Keratinocyte (primary cell): ENCODE data around the gene MFNG. TPM values are rescaled to one million over a fixed set of nuclear protein-coding genes. Genes with fewer than 3 reads are reported as not detected.

Source experiments
- DNase-seq: peaks from one replicate; pipeline ENCODE4 v3.0.0-alpha.2; 2011; ENCODE audit warnings: low read depth, missing footprints, low spot score
- FAIRE-seq: peaks from 2 replicates; lab custom pipeline; 2011; peaks lifted over from hg19 to GRCh38; lab: Jason Lieb, UNC
- H2AFZ ChIP-seq: 2 replicates; pipeline ENCODE4 v1.6.0; 2012; ENCODE audit warnings: low read length, control low read depth, inconsistent platforms; ENCODE audit not compliant: control insufficient read depth
- H3K27ac ChIP-seq: 2 replicates; pipeline ENCODE4 v1.5.1; 2011; ENCODE audit warnings: low read length; ENCODE audit not compliant: control insufficient read depth, insufficient read depth
- H3K27me3 ChIP-seq: 3 replicates; pipeline ENCODE4 v1.6.0; 2011; ENCODE audit warnings: low read length; ENCODE audit not compliant: control insufficient read depth, insufficient read depth; ENCODE audit errors: extremely low read depth
- H3K36me3 ChIP-seq, 2 experiments: 2 replicates in 1 of 2; 3 replicates in 1 of 2; pipeline ENCODE4 v1.5.1; 2011; ENCODE audit warnings: low read length in 2 of 2, mild to moderate bottlenecking in 1 of 2; ENCODE audit not compliant: control insufficient read depth in 2 of 2, insufficient read depth in 2 of 2; ENCODE audit errors: extremely low read depth in 1 of 2
- H3K4me1 ChIP-seq: 3 replicates; pipeline ENCODE4 v1.5.1; 2011; ENCODE audit warnings: low read length; ENCODE audit not compliant: control insufficient read depth, insufficient read depth; ENCODE audit errors: extremely low read depth
- H3K4me2 ChIP-seq: 3 replicates; pipeline ENCODE4 v1.6.0; 2011; ENCODE audit warnings: low read depth, low read length; ENCODE audit not compliant: control insufficient read depth, insufficient read depth; ENCODE audit errors: extremely low read depth
- H3K4me3 ChIP-seq, 3 experiments: fragments of 200-600 bp in 1 of 3; sonication (generic) in 1 of 3; 2 replicates in 2 of 3; 3 replicates in 1 of 3; pipeline ENCODE4 v1.5.1; 2011 to 2016; ENCODE audit warnings: low read length in 3 of 3, mild to moderate bottlenecking in 3 of 3, control low read depth in 2 of 3, inconsistent platforms in 1 of 3, low read depth in 1 of 3, mixed read lengths in 1 of 3, mixed run types in 1 of 3, moderate library complexity in 1 of 3; ENCODE audit not compliant: control insufficient read depth in 2 of 3, insufficient read depth in 2 of 3; ENCODE audit errors: extremely low read depth in 1 of 3
- H3K79me2 ChIP-seq: 2 replicates; pipeline ENCODE4 v1.6.0; 2012; ENCODE audit warnings: low read length; ENCODE audit not compliant: control insufficient read depth, insufficient read depth
- H3K9ac ChIP-seq: 3 replicates; pipeline ENCODE4 v1.6.0; 2011; ENCODE audit warnings: low read length; ENCODE audit not compliant: control insufficient read depth, insufficient read depth; ENCODE audit errors: extremely low read depth
- H3K9me1 ChIP-seq: 3 replicates; pipeline ENCODE4 v1.6.0; 2011; ENCODE audit warnings: low read length; ENCODE audit not compliant: control insufficient read depth, insufficient read depth; ENCODE audit errors: extremely low read depth
- H3K9me3 ChIP-seq: 2 replicates; pipeline ENCODE4 v1.5.1; 2012; ENCODE audit warnings: low read depth, low read length; ENCODE audit not compliant: control insufficient read depth
- H4K20me1 ChIP-seq: 3 replicates; pipeline ENCODE4 v1.6.0; 2011; ENCODE audit warnings: low read length; ENCODE audit not compliant: control insufficient read depth, insufficient read depth; ENCODE audit errors: extremely low read depth
- EZH2 ChIP-seq: IDR thresholded peaks from one replicate; pipeline ENCODE4 v1.6.1; 2012; ENCODE audit warnings: inconsistent platforms, mild to moderate bottlenecking, low read length, moderate library complexity
- dilution Hi-C: fragments of 300-500 bp; cut with MboI; formaldehyde crosslinking; loops from one replicate; pipeline ENCODE4 v1.7.0; 2020; ENCODE audit warnings: low sequenced_read_pairs; ENCODE audit not compliant: extremely low pct_ligation_motif_present
- polyA plus RNA-seq, 5 experiments: library from polyadenylated mRNA; depleted of rRNA in 3 of 5; stranded (reverse) in 3 of 5; stranded (forward) in 1 of 5; unstranded in 1 of 5; fragments of >200 nt; gene quantifications; 1 replicate in 1 of 5; 2 replicates in 3 of 5; 3 replicates in 1 of 5; pipeline versions ENCODE4 v1.2.1 to v1.2.3, GENCODE V29; 2011 to 2012; ENCODE audit warnings: missing spikeins in 2 of 5, low read depth in 1 of 5, low replicate concordance in 1 of 5
- TF ChIP-seq, protein P1 (sequence below), 3 experiments: IDR thresholded peaks in 1 of 3; conservative IDR thresholded peaks in 1 of 3; optimal IDR thresholded peaks in 1 of 3; 2 replicates in 2 of 3; 3 replicates in 1 of 3; pipeline versions ENCODE3 to v1.5.1; 2011; ENCODE audit warnings: low read length in 3 of 3, mild to moderate bottlenecking in 3 of 3, moderate library complexity in 2 of 3, control low read depth in 1 of 3, inconsistent platforms in 1 of 3; ENCODE audit not compliant: insufficient read depth in 2 of 3; ENCODE audit errors: extremely low read depth in 1 of 3

The MFNG gene
- polyA plus RNA-seq, 1 donor (not counting 4 experiments of a cell fraction or from before 2014, with no cell fraction given): 5.9 TPM

DNA sequence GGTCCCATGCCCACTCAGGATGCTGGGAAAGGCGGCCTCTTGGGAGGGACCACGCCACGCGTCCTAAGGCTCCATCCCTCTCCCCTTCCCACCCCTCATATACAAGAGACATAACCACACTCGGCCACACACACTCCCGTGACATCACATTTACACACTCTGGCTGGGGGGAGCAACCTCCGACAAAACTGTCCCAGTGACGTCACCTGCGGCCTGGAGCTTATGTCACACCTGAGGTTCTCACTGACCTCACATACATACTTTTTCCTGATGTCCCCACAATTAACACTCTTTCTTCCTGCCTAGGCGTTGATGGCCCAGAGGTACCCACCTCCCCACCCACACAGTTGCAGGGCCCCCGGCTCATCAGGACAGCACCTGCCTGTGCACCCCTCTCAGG, 60.8 kb downstream of the MFNG start:
- TF ChIP-seq, protein P1, sequence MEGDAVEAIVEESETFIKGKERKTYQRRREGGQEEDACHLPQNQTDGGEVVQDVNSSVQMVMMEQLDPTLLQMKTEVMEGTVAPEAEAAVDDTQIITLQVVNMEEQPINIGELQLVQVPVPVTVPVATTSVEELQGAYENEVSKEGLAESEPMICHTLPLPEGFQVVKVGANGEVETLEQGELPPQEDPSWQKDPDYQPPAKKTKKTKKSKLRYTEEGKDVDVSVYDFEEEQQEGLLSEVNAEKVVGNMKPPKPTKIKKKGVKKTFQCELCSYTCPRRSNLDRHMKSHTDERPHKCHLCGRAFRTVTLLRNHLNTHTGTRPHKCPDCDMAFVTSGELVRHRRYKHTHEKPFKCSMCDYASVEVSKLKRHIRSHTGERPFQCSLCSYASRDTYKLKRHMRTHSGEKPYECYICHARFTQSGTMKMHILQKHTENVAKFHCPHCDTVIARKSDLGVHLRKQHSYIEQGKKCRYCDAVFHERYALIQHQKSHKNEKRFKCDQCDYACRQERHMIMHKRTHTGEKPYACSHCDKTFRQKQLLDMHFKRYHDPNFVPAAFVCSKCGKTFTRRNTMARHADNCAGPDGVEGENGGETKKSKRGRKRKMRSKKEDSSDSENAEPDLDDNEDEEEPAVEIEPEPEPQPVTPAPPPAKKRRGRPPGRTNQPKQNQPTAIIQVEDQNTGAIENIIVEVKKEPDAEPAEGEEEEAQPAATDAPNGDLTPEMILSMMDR (optimal IDR thresholded peaks at IDR 0.05 in 1 of 3, IDR thresholded peaks at IDR 0.05 in 1 of 3, conservative IDR thresholded peaks at IDR 0.05 in 1 of 3; ENCODE audit: extremely low read depth in 1 of 3, insufficient read depth in 2 of 3, low read length in 3 of 3): no peak
- no peak for TF ChIP-seq EZH2
- peak overlapping the region; percentile 58 for H3K4me2 ChIP-seq
- H3K36me3 ChIP-seq: no peaks in the 10 kb centered on the region
- H4K20me1 ChIP-seq: no peaks in the 10 kb centered on the region
- no peak overlapping the region for H3K4me3 ChIP-seq
- H3K9me3 ChIP-seq: no peaks in the 10 kb centered on the region
- H3K27me3 ChIP-seq: peaks cover 37% of the 10 kb centered on the region
- FAIRE-seq (no peak), DNase-seq (no peak)
- dilution Hi-C loops: no loop called here
- no peaks in the 10 kb centered on the region for H3K9me1 ChIP-seq
- H2AFZ ChIP-seq: no peak overlapping the region
- H3K79me2 ChIP-seq: no peaks in the 10 kb centered on the region
- H3K27ac ChIP-seq: no peak overlapping the region
- peaks cover 20% of the 10 kb centered on the region for H3K4me1 ChIP-seq
- H3K9ac ChIP-seq: no peak overlapping the region

GRCh38 chr22:37423283-37423682, 62.9 kb downstream of the MFNG start:
- no peak overlapping the region for H2AFZ ChIP-seq
- H3K4me1 ChIP-seq: peaks cover 35% of the 10 kb centered on the region
- no peaks in the 10 kb centered on the region for H3K79me2 ChIP-seq
- DNase-seq (no peak), FAIRE-seq (no peak)
- no peak overlapping the region for H3K27ac ChIP-seq
- H4K20me1 ChIP-seq: no peaks in the 10 kb centered on the region
- H3K36me3 ChIP-seq: no peaks in the 10 kb centered on the region
- no peaks in the 10 kb centered on the region for H3K9me3 ChIP-seq
- no peaks in the 10 kb centered on the region for H3K9me1 ChIP-seq
- no peak overlapping the region for H3K9ac ChIP-seq
- no peak overlapping the region for H3K4me3 ChIP-seq
- peaks cover 37% of the 10 kb centered on the region for H3K27me3 ChIP-seq
- dilution Hi-C loops: no loop called here
- no peak overlapping the region for H3K4me2 ChIP-seq
- TF ChIP-seq, protein P1 (optimal IDR thresholded peaks at IDR 0.05 in 1 of 3, IDR thresholded peaks at IDR 0.05 in 1 of 3, conservative IDR thresholded peaks at IDR 0.05 in 1 of 3; ENCODE audit: extremely low read depth in 1 of 3, insufficient read depth in 2 of 3, low read length in 3 of 3): no peak
- no peak for TF ChIP-seq EZH2
